ENCODE data around the gene ANK2. TPM values are rescaled to one million over a fixed set of nuclear protein-coding genes. Genes with fewer than 3 reads are reported as not detected.

Gene ANK2
- total RNA-seq, 1 experiment from 2014 or later, result 5.6 TPM

GRCh38 chr4:113263274-113263673, 213.8 kb downstream of the ANK2 start:
- no peak overlapping the region for H2AFZ ChIP-seq (ENCODE audit: low read depth, low read length, poor library complexity, severe bottlenecking)
- H3K79me2 ChIP-seq (ENCODE audit: insufficient read depth, low read length), result no peaks in the 10 kb centered on the region
- H3K4me3 ChIP-seq (replicated peaks in 1 of 2; ENCODE audit: low read depth in 1 of 2, low read length in 2 of 2), result no peak overlapping the region
- no peaks in the 10 kb centered on the region for H3K4me1 ChIP-seq (ENCODE audit: control insufficient read depth in 1 of 2, insufficient read depth in 2 of 2, low read length in 2 of 2)
- ChIA-PET POLR2A (no interaction called here), CTCF (no interaction called here), RAD21 (ENCODE audit: low non-redundant PET in 1 of 2, low total read pairs in 2 of 2, uncharacterized antibody in 2 of 2, unreplicated experiment in 2 of 2) (no interaction called here)
- H3K27ac ChIP-seq (ENCODE audit: low read depth, low read length), result no peak overlapping the region
- no peaks in the 10 kb centered on the region for H3K9me2 ChIP-seq (ENCODE audit: insufficient read depth)
- no peaks in the 10 kb centered on the region for H3K9me3 ChIP-seq (ENCODE audit: control insufficient read depth in 1 of 2, insufficient read depth in 1 of 2, low read depth in 1 of 2, low read length in 2 of 2)
- no peak for ATAC-seq
- no peak for DNase-seq (ENCODE audit: low read depth, low spot score)
- H3K27me3 ChIP-seq (ENCODE audit: insufficient read depth, low read length), result no peaks in the 10 kb centered on the region
- H4K20me1 ChIP-seq (ENCODE audit: insufficient read depth), result no peaks in the 10 kb centered on the region
- H3K36me3 ChIP-seq (ENCODE audit: control insufficient read depth in 1 of 2, insufficient read depth in 2 of 2, low read length in 2 of 2), result no peaks in the 10 kb centered on the region
- TF ChIP-seq REST (IDR thresholded peaks at IDR 0.05; ENCODE audit: low read depth), result no peak
- no peak for TF ChIP-seq MAX (IDR thresholded peaks at IDR 0.05)
- TF ChIP-seq SRF (IDR thresholded peaks at IDR 0.05; ENCODE audit: low read depth), result no peak
- no peak for TF ChIP-seq JUND (IDR thresholded peaks at IDR 0.05)
- no peak for TF ChIP-seq ELF1 (IDR thresholded peaks at IDR 0.05; ENCODE audit: borderline replicate concordance, low read depth)
- TF ChIP-seq RAD21 (IDR thresholded peaks at IDR 0.05; ENCODE audit: low read depth), result no peak
- BruUV-seq (replicated peaks), result no TSS peak
- no peak overlapping the region for H3K9ac ChIP-seq (ENCODE audit: low read length)
- no peak overlapping the region for H3K4me2 ChIP-seq (ENCODE audit: low read length)
- intact Hi-C loops (cut with micrococcal nuclease), result no loop called here
